OCI-LY7 (cell line): Measurements from ENCODE around the gene PCBD2. TPM values are rescaled to one million over a fixed set of nuclear protein-coding genes. Genes with fewer than 3 reads are reported as not detected.
"Not testable (repeated sequence)": the region's sequence is repeated elsewhere in the genome, so short reads cannot be mapped to it uniquely, and the experiment has no call there.

Source experiments
- BruUV-seq: library from RNA; stranded (reverse); fragments of 400-500 nt; replicated peaks from 2 replicates; lab custom pipeline; 2021; lab: Mats Ljungman, UMichigan
- CTCF ChIA-PET: fragments of 300-600 bp; sonication (Branson Sonifier 250); formaldehyde crosslinking; loops from one replicate; lab custom pipeline; 2022; ENCODE audit warnings: antibody characterized with exemption; ENCODE audit not compliant: unreplicated experiment; lab: Charles Lee
- POLR2A ChIA-PET: fragments of 300-600 bp; sonication (Branson Sonifier 250); formaldehyde crosslinking; loops from one replicate; lab custom pipeline; 2022; ENCODE audit warnings: antibody characterized with exemption; lab: Charles Lee
- DNase-seq: peaks from one replicate; pipeline ENCODE4 v3.0.0-alpha.2; 2015; ENCODE audit warnings: low spot score
- H2AFZ ChIP-seq: fragments of 200-600 bp; sonication (generic), shearing (Covaris generic); 2 replicates; pipeline ENCODE4 v1.6.1; 2014; ENCODE audit warnings: mild to moderate bottlenecking, antibody characterized with exemption, low read length, moderate library complexity
- H3K27ac ChIP-seq: fragments of 200-600 bp; sonication (generic); 2 replicates; pipeline ENCODE4 v1.5.1; 2014; ENCODE audit warnings: mixed run types, low read depth, mild to moderate bottlenecking, moderate library complexity, low read length, inconsistent platforms; ENCODE audit not compliant: poor library complexity, severe bottlenecking
- H3K36me3 ChIP-seq: fragments of 200-600 bp; sonication (generic); 2 replicates; pipeline ENCODE4 v1.6.1; 2014; ENCODE audit warnings: mild to moderate bottlenecking, antibody characterized with exemption, low read length, moderate library complexity, mixed read lengths; ENCODE audit not compliant: insufficient read depth
- H3K4me1 ChIP-seq: fragments of 200-600 bp; sonication (generic); 2 replicates; pipeline ENCODE4 v1.5.1; 2014; ENCODE audit warnings: mild to moderate bottlenecking, low read length; ENCODE audit not compliant: insufficient read depth, poor library complexity, severe bottlenecking
- H3K4me2 ChIP-seq: fragments of 200-600 bp; sonication (generic); 2 replicates; pipeline ENCODE4 v1.6.1; 2014; ENCODE audit warnings: mild to moderate bottlenecking, low read length
- H3K4me3 ChIP-seq: fragments of 200-600 bp; sonication (generic); 2 replicates; pipeline ENCODE4 v1.5.1; 2014; ENCODE audit warnings: mild to moderate bottlenecking, low read depth, low read length; ENCODE audit not compliant: poor library complexity, severe bottlenecking
- H3K79me2 ChIP-seq: fragments of 200-600 bp; sonication (generic); 2 replicates; pipeline ENCODE4 v1.6.1; 2016; ENCODE audit warnings: low read depth, mild to moderate bottlenecking, low read length, moderate library complexity, mixed read lengths; ENCODE audit not compliant: insufficient read depth
- H3K9me2 ChIP-seq: fragments of 200-600 bp; sonication (generic); 2 replicates; pipeline ENCODE4 v1.6.1; 2016; ENCODE audit warnings: mild to moderate bottlenecking, low read length, mixed read lengths; ENCODE audit not compliant: insufficient read depth
- H3K9me3 ChIP-seq: fragments of 200-600 bp; sonication (generic); 2 replicates; pipeline ENCODE4 v1.6.1; 2014; ENCODE audit warnings: mild to moderate bottlenecking, mixed run types, low read length, mixed read lengths
- H4K20me1 ChIP-seq: fragments of 200-600 bp; sonication (generic); 2 replicates; pipeline ENCODE4 v1.6.1; 2014; ENCODE audit warnings: mild to moderate bottlenecking, antibody characterized with exemption, low read length, moderate library complexity, mixed read lengths; ENCODE audit not compliant: insufficient read depth
- CTCF ChIP-seq: fragments of 200-600 bp; sonication (generic); conservative IDR thresholded peaks from 2 replicates; pipeline ENCODE4 v1.5.1; 2014; ENCODE audit warnings: mild to moderate bottlenecking, antibody characterized with exemption, low read length, moderate library complexity, mixed read lengths
- EZH2phosphoT487 ChIP-seq: fragments of 200-600 bp; sonication (generic); IDR thresholded peaks from 2 replicates; pipeline ENCODE4 v1.6.1; 2018; ENCODE audit warnings: low read depth, borderline replicate concordance, mild to moderate bottlenecking, mixed run types, antibody characterized with exemption, low read length, moderate library complexity, mixed read lengths
- intact Hi-C: fragments of 100-400 bp; cut with micrococcal nuclease; formaldehyde crosslinking; loops from one replicate; pipeline ENCODE4 v1.10.0; 2022; ENCODE audit not compliant: unreplicated experiment
- total RNA-seq, 2 experiments: library from RNA; depleted of rRNA in 1 of 2; stranded (reverse); fragments of >200 nt in 1 of 2; shearing (Covaris generic) in 1 of 2; gene quantifications; 2 replicates each; pipeline ENCODE4 v1.2.3, GENCODE V29; 2014 to 2022

The PCBD2 gene
- total RNA-seq, 2 experiments from 2014 or later: 12.2 to 34.3 TPM

DNA sequence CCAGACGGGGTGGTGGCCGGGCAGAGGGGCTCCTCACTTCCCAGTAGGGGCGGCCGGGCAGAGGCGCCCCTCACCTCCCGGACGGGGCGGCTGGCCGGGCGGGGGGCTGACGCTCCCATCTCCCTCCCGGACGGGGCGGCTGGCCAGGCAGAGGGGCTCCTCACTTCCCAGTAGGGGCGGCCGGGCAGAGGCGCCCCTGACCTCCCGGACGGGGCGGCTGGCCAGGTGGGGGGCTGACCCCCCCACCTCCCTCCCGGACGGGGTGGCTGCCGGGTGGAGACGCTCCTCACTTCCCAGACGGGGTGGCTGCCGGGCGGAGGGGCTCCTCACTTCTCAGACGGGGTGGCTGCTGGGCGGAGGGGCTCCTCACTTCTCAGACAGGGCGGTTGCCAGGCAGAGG lies 23.2 kb upstream of the PCBD2 start:
- H3K36me3 ChIP-seq, DNase-seq, H3K27ac ChIP-seq, CTCF ChIA-PET, H3K4me3 ChIP-seq, H2AFZ ChIP-seq, H3K9me3 ChIP-seq, H3K4me2 ChIP-seq, H4K20me1 ChIP-seq, BruUV-seq, intact Hi-C loops, POLR2A ChIA-PET, H3K9me2 ChIP-seq: not testable (repeated sequence)
- peaks cover 19% of the 10 kb centered on the region for H3K79me2 ChIP-seq
- H3K4me1 ChIP-seq: peaks cover 13% of the 10 kb centered on the region

GRCh38 chr5:134887593-134888159 lies 17.3 kb upstream of the PCBD2 start:
- DNase-seq: no peak
- no TSS peak for BruUV-seq
- H2AFZ ChIP-seq: no peak overlapping the region
- H3K4me2 ChIP-seq: no peak overlapping the region
- TF ChIP-seq CTCF (no peak), EZH2phosphoT487 (no peak)
- H3K9me2 ChIP-seq: no peaks in the 10 kb centered on the region
- H3K36me3 ChIP-seq: peaks cover 40% of the 10 kb centered on the region
- no peak overlapping the region for H3K4me3 ChIP-seq
- peaks cover 14% of the 10 kb centered on the region for H3K79me2 ChIP-seq
- H4K20me1 ChIP-seq: 0 out of 2 replicates have a peak, but pooled peaks cover 7% of the 10 kb centered on the region
- ChIA-PET POLR2A (interaction anchor here (0.6 kb wide), 1 partner anchor 51 kb away, joined by 3 read pairs; no protein-coding TSS in a partner anchor), CTCF (no interaction called here)
- H3K4me1 ChIP-seq: no peaks in the 10 kb centered on the region
- H3K27ac ChIP-seq: no peak overlapping the region
- intact Hi-C loops: no loop called here
- no peaks in the 10 kb centered on the region for H3K9me3 ChIP-seq

- Histone ChIP-seq H3K9me3 (no peaks in the 10 kb centered on the region), H4K20me1 (0 out of 2 replicates have a peak, but pooled peaks cover 7% of the 10 kb centered on the region), H3K27ac (no peak overlapping the region), H3K9me2 (no peaks in the 10 kb centered on the region), H2AFZ (no peak overlapping the region), H3K36me3 (peaks cover 47% of the 10 kb centered on the region), H3K4me3 (no peak overlapping the region), H3K79me2 (peaks cover 15% of the 10 kb centered on the region), H3K4me1 (no peaks in the 10 kb centered on the region), H3K4me2 (no peak overlapping the region)
- BruUV-seq: no TSS peak
- ChIA-PET POLR2A (interaction anchor here (0.7 kb wide), 1 partner anchor 85 kb away, joined by 3 read pairs; no protein-coding TSS in a partner anchor), CTCF (no interaction called here)
- intact Hi-C loops: no loop called here
- DNase-seq: no peak
- TF ChIP-seq CTCF: no peak
- TF ChIP-seq EZH2phosphoT487: no peak
Observed at GRCh38 chr5:134889335-134889734, 15.6 kb upstream of the PCBD2 start.
